HG03571 (cell line): Measurements from ENCODE around the gene ZNF43.
"Not testable (repeated sequence)": the region's sequence is repeated elsewhere in the genome, so short reads cannot be mapped to it uniquely, and the experiment has no call there.

Experiments
- ATAC-seq: cut with Tn5 transposase; IDR thresholded peaks from one replicate; pipeline ENCODE4 v1.9.1; 2021; ENCODE audit not compliant: unreplicated experiment

ZNF43 gene

GRCh38 chr19:21812448-21812847 is 23.5 kb downstream of the ZNF43 start:
- no peak for ATAC-seq

DNA sequence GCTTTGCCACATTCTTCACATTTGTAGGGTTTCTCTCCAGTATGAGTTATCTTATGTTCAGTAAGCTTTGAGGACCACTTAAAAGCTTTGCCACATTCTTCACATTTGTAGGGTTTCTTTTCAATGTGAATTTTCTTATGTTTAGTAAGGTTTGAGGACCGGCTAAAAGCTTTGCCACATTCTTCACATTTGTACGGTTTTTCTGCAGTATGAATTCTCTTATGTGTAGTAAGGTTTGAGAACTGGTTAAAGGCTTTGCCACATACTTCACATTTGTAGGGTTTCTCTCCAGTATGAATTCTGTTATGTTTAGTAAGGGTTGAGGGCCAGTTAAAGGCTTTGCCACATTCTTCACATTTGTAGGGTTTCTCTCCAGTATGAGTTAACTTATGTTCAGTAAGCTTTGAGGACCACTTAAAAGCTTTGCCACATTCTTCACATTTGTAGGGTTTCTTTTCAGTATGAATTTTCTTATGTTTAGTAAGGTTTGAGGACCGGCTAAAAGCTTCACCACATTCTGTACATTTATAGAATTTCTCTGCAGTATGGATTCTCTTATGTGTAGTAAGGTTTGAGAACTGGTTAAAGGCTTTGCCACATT is 27.5 kb downstream of the ZNF43 start:
- not testable (repeated sequence) for ATAC-seq

DNA sequence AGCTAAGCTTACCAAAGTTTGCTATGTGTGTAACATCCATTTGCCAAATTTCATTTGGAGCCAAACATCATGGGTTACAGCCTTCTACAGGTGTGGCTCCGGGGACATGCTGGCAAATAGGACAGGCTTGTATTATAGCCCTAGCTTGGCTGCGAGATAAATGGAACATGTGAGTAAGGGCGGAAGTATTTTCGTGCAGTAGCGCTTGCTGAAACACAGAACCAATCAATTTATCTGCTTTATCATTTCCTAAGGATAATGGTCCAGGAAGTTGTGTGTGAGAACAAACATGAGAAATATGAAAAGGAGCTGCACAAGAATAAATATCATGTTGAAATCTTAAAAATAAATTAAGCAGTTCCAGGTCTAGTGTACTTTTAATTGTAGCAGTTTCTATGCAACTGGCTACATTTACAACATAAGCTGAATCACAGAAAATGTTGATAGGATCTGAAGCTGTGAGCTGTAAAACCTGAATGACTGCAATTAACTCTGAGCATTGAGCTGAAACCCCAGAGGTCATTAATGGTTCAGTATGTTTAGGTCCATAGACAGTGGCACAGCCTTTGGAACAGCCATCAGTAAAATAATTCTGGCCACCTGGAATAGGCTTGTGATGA is 46.4 kb downstream of the ZNF43 start:
- ATAC-seq = no peak

GRCh38 chr19:21786936-21787335 is 49.0 kb downstream of the ZNF43 start:
- no peak for ATAC-seq

- not testable (repeated sequence) for ATAC-seq
Observed at GRCh38 chr19:21775792-21776191, 60.2 kb downstream of the ZNF43 start.

- ATAC-seq = peak; percentile 87
Observed at GRCh38 chr19:21767065-21767800, 68.7 kb downstream of the ZNF43 start, which contains the start of gene ZNF100. ZNF100 (minus strand) TSS chr19:21767579; CDS start chr19:21767429, 150 bp downstream.

DNA sequence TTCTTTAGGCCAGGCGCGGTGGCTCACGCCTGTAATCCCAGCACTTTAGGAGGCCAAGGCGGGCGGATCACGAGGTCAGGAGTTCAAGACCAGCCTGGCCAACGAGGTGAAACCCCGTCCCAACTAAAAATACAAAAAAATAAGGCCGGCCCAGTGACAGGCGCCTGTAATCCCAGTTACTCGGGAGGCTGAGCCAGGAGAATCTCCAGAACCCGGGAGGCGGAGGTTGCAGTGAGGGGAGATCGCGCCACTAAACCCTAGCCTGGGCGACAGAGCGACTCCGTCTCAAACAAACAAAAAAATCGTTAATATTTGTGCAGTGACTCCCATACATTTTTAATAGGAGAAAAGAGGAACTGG is 69.3 kb downstream of the ZNF43 start:
- not testable (repeated sequence) for ATAC-seq

GRCh38 chr19:21765151-21765550 is 70.8 kb downstream of the ZNF43 start:
- ATAC-seq = no peak

DNA sequence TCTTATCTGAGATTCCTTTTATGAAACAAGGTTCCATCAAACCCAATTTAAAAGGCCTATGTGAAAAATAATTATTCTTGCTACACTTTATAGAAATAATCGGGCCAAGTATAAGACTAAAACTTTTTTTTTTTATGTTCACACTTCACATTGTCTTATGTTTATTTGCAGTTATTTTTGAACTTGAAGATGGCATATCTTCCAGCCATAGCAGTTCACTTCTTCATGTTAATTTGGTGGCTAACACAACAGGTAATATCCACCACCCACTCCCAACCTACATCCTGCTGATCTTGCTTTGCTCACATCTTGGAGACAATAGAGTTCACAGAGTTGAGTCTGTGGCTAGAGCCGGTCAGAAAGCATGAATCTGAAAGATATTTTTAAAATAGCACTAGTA is 74.4 kb downstream of the ZNF43 start:
- not testable (repeated sequence) for ATAC-seq

GRCh38 chr19:21758296-21758695 is 77.7 kb downstream of the ZNF43 start:
- ATAC-seq = no peak

DNA sequence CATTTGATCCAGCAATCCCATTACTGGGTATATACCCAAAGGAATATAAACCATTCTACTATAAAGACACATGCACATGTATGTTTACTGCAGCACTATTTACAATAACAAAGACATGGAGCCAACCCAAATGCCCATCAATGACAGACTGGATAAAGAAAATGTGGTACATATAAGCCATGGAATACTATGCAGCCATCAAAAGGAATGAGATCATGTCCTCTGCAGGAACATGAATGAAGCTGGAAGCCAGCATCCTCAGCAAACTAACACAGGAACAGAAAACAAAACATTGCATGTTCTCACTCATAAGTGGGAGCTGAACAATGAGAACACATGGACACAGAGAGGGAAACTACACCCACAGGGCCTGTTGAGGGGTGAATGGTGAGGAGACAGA is 80.4 kb downstream of the ZNF43 start:
- not testable (repeated sequence) for ATAC-seq
